Stimulated activated CD4-positive, alpha-beta T cell treated with anti-CD3 and anti-CD28 coated beads, TNF-alpha, amount 100 ng/mL, for 48 hours (primary cell): ENCODE measurements around the gene TLX1.
"Not testable (repeated sequence)": the region's sequence is repeated elsewhere in the genome, so short reads cannot be mapped to it uniquely, and the experiment has no call there.

Experiments
- DNase-seq, 3 donors: peaks; one replicate each; pipeline ENCODE4 v3.0.0-alpha.2; 2020; ENCODE audit warnings: low read depth in 3 of 3

TLX1 gene

GRCh38 chr10:101152316-101152715 lies 21.2 kb downstream of the TLX1 start:
- DNase-seq = no peak

- DNase-seq = not testable (repeated sequence)
Observed at GRCh38 chr10:101154506-101154905, 23.4 kb downstream of the TLX1 start.

GRCh38 chr10:101155896-101156295 lies 24.8 kb downstream of the TLX1 start:
- no peak for DNase-seq

- DNase-seq = no peak
Observed at GRCh38 chr10:101157756-101158458, 26.8 kb downstream of the TLX1 start.

GRCh38 chr10:101158459-101159058 lies 27.5 kb downstream of the TLX1 start:
- no peak for DNase-seq

GRCh38 chr10:101161494-101162299 lies 30.6 kb downstream of the TLX1 start:
- DNase-seq = peak; percentile 33 to 62 (median 36)

- DNase-seq = no peak
Observed at GRCh38 chr10:101162677-101163076, 31.6 kb downstream of the TLX1 start.

- DNase-seq = no peak
Observed at GRCh38 chr10:101164020-101164419, 32.9 kb downstream of the TLX1 start.

GRCh38 chr10:101165736-101166135 lies 34.6 kb downstream of the TLX1 start:
- DNase-seq = no peak

- DNase-seq = no peak
Observed at GRCh38 chr10:101166430-101166829, 35.3 kb downstream of the TLX1 start.

GRCh38 chr10:101172741-101173140 lies 41.6 kb downstream of the TLX1 start:
- DNase-seq = no peak

- DNase-seq = no peak
Observed at GRCh38 chr10:101174319-101174718, 43.2 kb downstream of the TLX1 start.

- no peak for DNase-seq
Observed at GRCh38 chr10:101176577-101176976, 45.5 kb downstream of the TLX1 start.

- no peak for DNase-seq
Observed at GRCh38 chr10:101182936-101183335, 51.8 kb downstream of the TLX1 start.

- DNase-seq = no peak
Observed at GRCh38 chr10:101183458-101184183, 52.5 kb downstream of the TLX1 start.
